Measurements from ENCODE around the gene SLC7A6. TPM values are rescaled to one million over a fixed set of nuclear protein-coding genes. Genes with fewer than 3 reads are reported as not detected.

SLC7A6 gene
- total and polyA plus RNA-seq, 2 experiments from 2014 or later = 20.5 to 29.7 TPM

- H3K79me2 ChIP-seq = peaks cover 9% of the 10 kb centered on the region
- H2AFZ ChIP-seq = no peak overlapping the region
- H3K9me3 ChIP-seq (ENCODE audit: low read depth) = no peaks in the 10 kb centered on the region
- peaks cover 7% of the 10 kb centered on the region for H3K4me1 ChIP-seq (ENCODE audit: insufficient read depth)
- H3K9me2 ChIP-seq (replicated peaks; ENCODE audit: insufficient read depth) = no peaks in the 10 kb centered on the region
- no peak overlapping the region for H3K4me2 ChIP-seq
- H3K36me3 ChIP-seq (replicated peaks; ENCODE audit: insufficient read depth, low read depth) = no peaks in the 10 kb centered on the region
- H3K27me3 ChIP-seq = no peaks in the 10 kb centered on the region
- H4K20me1 ChIP-seq (ENCODE audit: insufficient read depth, poor library complexity, severe bottlenecking) = no peaks in the 10 kb centered on the region
- DNase-seq (ENCODE audit: low spot score) = no peak
- H3K27ac ChIP-seq = no peak overlapping the region
- WGBS (ENCODE audit: low lambda C conversion rate, missing lambda C conversion rate) = 98% methylated on average over 4 of the region's 4 CpGs
- no peak overlapping the region for H3K4me3 ChIP-seq
- no peak for TF ChIP-seq EZH2phosphoT487 (IDR thresholded peaks at IDR 0.05; ENCODE audit: low read depth, severe bottlenecking, unreplicated experiment)
Observed at GRCh38 chr16:68247400-68247799, 16.9 kb upstream of the SLC7A6 start.

GRCh38 chr16:68247932-68248331 lies 16.4 kb upstream of the SLC7A6 start:
- H3K4me2 ChIP-seq = no peak overlapping the region
- H3K79me2 ChIP-seq = peaks cover 9% of the 10 kb centered on the region
- H3K27ac ChIP-seq = no peak overlapping the region
- H3K27me3 ChIP-seq = no peaks in the 10 kb centered on the region
- no peaks in the 10 kb centered on the region for H3K36me3 ChIP-seq (replicated peaks; ENCODE audit: insufficient read depth, low read depth)
- H3K9me3 ChIP-seq (ENCODE audit: low read depth) = no peaks in the 10 kb centered on the region
- H3K9me2 ChIP-seq (replicated peaks; ENCODE audit: insufficient read depth) = no peaks in the 10 kb centered on the region
- H3K4me1 ChIP-seq (ENCODE audit: insufficient read depth) = peaks cover 7% of the 10 kb centered on the region
- WGBS (ENCODE audit: low lambda C conversion rate, missing lambda C conversion rate) = 92% methylated on average over 4 of the region's 4 CpGs
- no peak for DNase-seq (ENCODE audit: low spot score)
- H3K4me3 ChIP-seq = no peak overlapping the region
- H2AFZ ChIP-seq = no peak overlapping the region
- TF ChIP-seq EZH2 (IDR thresholded peaks at IDR 0.05; ENCODE audit: borderline replicate concordance) = no peak
- no peak for TF ChIP-seq CTCF (IDR thresholded peaks at IDR 0.05; ENCODE audit: poor library complexity)
- TF ChIP-seq EZH2phosphoT487 (IDR thresholded peaks at IDR 0.05; ENCODE audit: low read depth, severe bottlenecking, unreplicated experiment) = no peak
- no peaks in the 10 kb centered on the region for H4K20me1 ChIP-seq (ENCODE audit: insufficient read depth, poor library complexity, severe bottlenecking)

GRCh38 chr16:68249371-68249770 lies 15.0 kb upstream of the SLC7A6 start:
- Histone ChIP-seq H3K4me3 (no peak overlapping the region), H3K4me2 (no peak overlapping the region), H3K9me3 (ENCODE audit: low read depth) (no peaks in the 10 kb centered on the region), H3K79me2 (peaks cover 9% of the 10 kb centered on the region), H3K9me2 (replicated peaks; ENCODE audit: insufficient read depth) (no peaks in the 10 kb centered on the region), H3K27me3 (no peaks in the 10 kb centered on the region), H4K20me1 (ENCODE audit: insufficient read depth, poor library complexity, severe bottlenecking) (no peaks in the 10 kb centered on the region), H3K4me1 (ENCODE audit: insufficient read depth) (peaks cover 7% of the 10 kb centered on the region), H3K27ac (no peak overlapping the region), H2AFZ (no peak overlapping the region), H3K36me3 (replicated peaks; ENCODE audit: insufficient read depth, low read depth) (no peaks in the 10 kb centered on the region)
- WGBS (ENCODE audit: low lambda C conversion rate, missing lambda C conversion rate) = 97% methylated on average over 4 of the region's 4 CpGs
- TF ChIP-seq CTCF (IDR thresholded peaks at IDR 0.05; ENCODE audit: poor library complexity) = no peak
- TF ChIP-seq EZH2phosphoT487 (IDR thresholded peaks at IDR 0.05; ENCODE audit: low read depth, severe bottlenecking, unreplicated experiment) = no peak
- no peak for TF ChIP-seq EZH2 (IDR thresholded peaks at IDR 0.05; ENCODE audit: borderline replicate concordance)
- no peak for DNase-seq (ENCODE audit: low spot score)

GRCh38 chr16:68250951-68251350 lies 13.4 kb upstream of the SLC7A6 start:
- no peaks in the 10 kb centered on the region for H3K9me2 ChIP-seq (replicated peaks; ENCODE audit: insufficient read depth)
- H3K4me1 ChIP-seq (ENCODE audit: insufficient read depth) = peaks cover 3% of the 10 kb centered on the region
- no peak overlapping the region for H3K4me2 ChIP-seq
- H3K79me2 ChIP-seq = peaks cover 4% of the 10 kb centered on the region
- H3K27ac ChIP-seq = no peak overlapping the region
- no peaks in the 10 kb centered on the region for H3K36me3 ChIP-seq (replicated peaks; ENCODE audit: insufficient read depth, low read depth)
- no peak for DNase-seq (ENCODE audit: low spot score)
- 93% methylated on average over 6 of the region's 6 CpGs for WGBS (ENCODE audit: low lambda C conversion rate, missing lambda C conversion rate)
- no peak overlapping the region for H2AFZ ChIP-seq
- no peak for TF ChIP-seq EZH2phosphoT487 (IDR thresholded peaks at IDR 0.05; ENCODE audit: low read depth, severe bottlenecking, unreplicated experiment)
- no peak for TF ChIP-seq EZH2 (IDR thresholded peaks at IDR 0.05; ENCODE audit: borderline replicate concordance)
- no peak for TF ChIP-seq CTCF (IDR thresholded peaks at IDR 0.05; ENCODE audit: poor library complexity)
- no peaks in the 10 kb centered on the region for H4K20me1 ChIP-seq (ENCODE audit: insufficient read depth, poor library complexity, severe bottlenecking)
- H3K4me3 ChIP-seq = no peak overlapping the region
- no peaks in the 10 kb centered on the region for H3K27me3 ChIP-seq
- H3K9me3 ChIP-seq (ENCODE audit: low read depth) = no peaks in the 10 kb centered on the region
